ENCODE results near the gene PRICKLE2. TPM values are rescaled to one million over a fixed set of nuclear protein-coding genes. Genes with fewer than 3 reads are reported as not detected.
"Not testable (repeated sequence)": the region's sequence is repeated elsewhere in the genome, so short reads cannot be mapped to it uniquely, and the experiment has no call there.

The PRICKLE2 gene
- total and polyA plus RNA-seq, 7 donors, result 0.34 to 4.9 (median 2.2) TPM

GRCh38 chr3:64093211-64093610 is 132.1 kb downstream of the PRICKLE2 start:
- TF ChIP-seq CTCF (IDR thresholded peaks at IDR 0.05), result no peak
- H3K27me3 ChIP-seq (ENCODE audit: insufficient read depth in 3 of 3, low read length in 2 of 3), result no peaks in the 10 kb centered on the region
- H3K36me3 ChIP-seq (ENCODE audit: insufficient read depth in 1 of 2, low read depth in 1 of 2), result no peaks in the 10 kb centered on the region
- H3K9me3 ChIP-seq, result no peaks in the 10 kb centered on the region
- intact Hi-C loops (cut with DNase I), result no loop called here
- ATAC-seq (no peak), DNase-seq (no peak)
- H3K4me3 ChIP-seq, result no peak overlapping the region
- no peaks in the 10 kb centered on the region for H3K4me1 ChIP-seq
- H3K27ac ChIP-seq, result no peak overlapping the region

DNA sequence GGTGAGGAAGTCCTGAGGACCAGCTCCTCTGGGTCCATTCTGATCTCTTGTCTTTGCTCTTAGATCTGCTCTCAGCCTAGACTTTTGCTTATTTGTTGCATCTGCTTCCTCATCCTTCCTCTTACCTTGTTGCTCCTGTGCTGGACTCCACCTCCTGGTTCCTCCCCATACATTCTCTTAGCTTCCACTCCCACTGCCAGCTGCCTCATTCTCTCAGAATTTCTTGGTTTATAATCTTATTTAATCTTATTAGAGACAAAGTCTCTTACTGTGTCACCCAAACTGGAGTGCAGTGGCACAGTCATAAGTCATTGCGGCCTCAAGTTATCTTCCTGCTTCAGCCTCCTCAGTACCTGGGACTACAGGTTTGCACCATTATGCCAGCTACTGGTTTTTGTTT is 133.8 kb downstream of the PRICKLE2 start:
- DNase-seq (no peak), ATAC-seq (no peak)
- TF ChIP-seq CTCF (IDR thresholded peaks at IDR 0.05), result no peak
- Histone ChIP-seq H3K27me3 (ENCODE audit: insufficient read depth in 3 of 3, low read length in 2 of 3) (no peaks in the 10 kb centered on the region), H3K27ac (no peak overlapping the region), H3K36me3 (ENCODE audit: insufficient read depth in 1 of 2, low read depth in 1 of 2) (no peaks in the 10 kb centered on the region), H3K4me3 (no peak overlapping the region), H3K4me1 (no peaks in the 10 kb centered on the region), H3K9me3 (no peaks in the 10 kb centered on the region)
- intact Hi-C loops (cut with DNase I), result no loop called here
- WGBS, 3 donors, result 98 to 100% (median 100%) methylated on average over 1 of the region's 1 CpG

DNA sequence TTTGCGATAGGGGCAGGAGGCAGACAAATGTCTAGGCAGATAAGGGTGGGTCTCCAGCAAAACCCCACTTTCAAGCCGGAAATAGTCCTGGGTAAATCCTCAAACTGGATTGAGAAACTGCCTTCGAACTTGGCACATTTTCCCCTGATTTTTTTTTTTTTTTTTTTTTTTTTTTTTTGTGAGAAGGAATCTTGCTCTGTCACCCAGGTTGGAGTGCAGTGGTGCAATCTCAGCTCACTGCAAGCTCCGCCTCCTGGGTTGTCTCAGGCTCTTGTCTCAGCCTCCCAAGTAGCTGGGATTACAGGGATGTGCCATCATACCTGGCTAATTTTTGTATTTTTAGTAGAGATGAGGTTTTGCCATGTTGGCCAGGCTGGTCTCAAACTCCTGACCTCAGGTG is 135.9 kb downstream of the PRICKLE2 start:
- H3K36me3 ChIP-seq (ENCODE audit: insufficient read depth in 1 of 2, low read depth in 1 of 2); H3K4me1 ChIP-seq; ATAC-seq; H3K9me3 ChIP-seq; H3K4me3 ChIP-seq; H3K27ac ChIP-seq; intact Hi-C loops (cut with DNase I); H3K27me3 ChIP-seq (ENCODE audit: insufficient read depth in 3 of 3, low read length in 2 of 3): not testable (repeated sequence)
- DNase-seq, result peak in 1 of 2 donors; percentile 64
- 70 to 78% (median 74%) methylated on average over 4 of the region's 4 CpGs for WGBS, 3 donors

GRCh38 chr3:64088408-64089205 is 136.7 kb downstream of the PRICKLE2 start:
- no peaks in the 10 kb centered on the region for H3K27me3 ChIP-seq (ENCODE audit: insufficient read depth in 3 of 3, low read length in 2 of 3)
- no peak for DNase-seq
- WGBS, 3 donors, result 20 to 34% (median 28%) methylated on average over 1 of the region's 1 CpG
- peaks cover 3% of the 10 kb centered on the region for H3K9me3 ChIP-seq
- no peaks in the 10 kb centered on the region for H3K36me3 ChIP-seq (ENCODE audit: insufficient read depth in 1 of 2, low read depth in 1 of 2)
- H3K4me3 ChIP-seq, result no peak overlapping the region
- H3K4me1 ChIP-seq, result no peaks in the 10 kb centered on the region
- intact Hi-C loops (cut with DNase I), result no loop called here
- no peak for TF ChIP-seq CTCF (IDR thresholded peaks at IDR 0.05)
- no peak for ATAC-seq
- H3K27ac ChIP-seq, result no peak overlapping the region

DNA sequence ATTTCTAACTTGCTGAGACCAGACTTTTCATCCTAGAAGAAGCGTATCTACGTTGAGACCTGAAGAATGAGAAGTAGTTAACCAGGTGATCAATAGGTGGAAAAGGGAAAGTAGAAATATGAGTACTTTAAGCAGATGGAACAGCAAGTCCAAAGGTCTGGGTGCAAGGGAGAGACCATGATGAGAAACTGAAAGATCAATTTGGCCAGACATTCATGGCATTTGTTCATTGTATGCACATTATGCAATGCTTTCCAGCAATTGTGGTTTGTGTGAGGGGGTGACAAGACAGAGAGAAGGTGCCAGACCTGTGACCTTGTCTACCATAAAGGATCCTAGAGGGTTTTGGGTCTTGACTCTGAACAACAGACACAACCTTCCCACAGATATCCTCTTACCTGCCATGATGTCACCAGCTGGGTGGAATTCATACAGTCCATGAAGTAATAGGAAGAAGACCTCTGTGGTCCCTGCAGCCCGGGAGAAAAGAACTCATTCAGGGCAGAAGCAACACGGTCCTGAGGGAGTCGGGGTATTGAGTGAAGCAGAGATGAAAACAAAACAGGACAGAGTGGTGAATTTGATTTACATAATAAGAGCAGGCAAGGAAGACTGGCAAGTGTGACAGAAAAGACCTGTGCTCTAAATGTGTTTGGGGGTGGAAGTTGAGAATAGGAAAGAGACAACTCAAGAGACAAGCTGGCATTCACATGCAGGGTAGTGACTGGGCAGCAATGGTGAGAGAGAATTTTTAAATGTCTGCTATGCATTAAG is 138.6 kb downstream of the PRICKLE2 start:
- Histone ChIP-seq H3K27me3 (ENCODE audit: insufficient read depth in 3 of 3, low read length in 2 of 3) (no peaks in the 10 kb centered on the region), H3K9me3 (peaks cover 3% of the 10 kb centered on the region), H3K36me3 (ENCODE audit: insufficient read depth in 1 of 2, low read depth in 1 of 2) (no peaks in the 10 kb centered on the region), H3K4me1 (no peaks in the 10 kb centered on the region), H3K27ac (no peak overlapping the region), H3K4me3 (no peak overlapping the region)
- ATAC-seq (no peak), DNase-seq (no peak)
- intact Hi-C loops (cut with DNase I), result no loop called here
- WGBS, 3 donors, result 79 to 81% (median 79%) methylated on average over 5 of the region's 5 CpGs
- no peak for TF ChIP-seq CTCF (IDR thresholded peaks at IDR 0.05)
